ENCODE measurements around the gene THSD4. TPM values are rescaled to one million over a fixed set of nuclear protein-coding genes. Genes with fewer than 3 reads are reported as not detected.

Gene THSD4
- total RNA-seq, 1 donor from 2014 or later, result 73.5 TPM

GRCh38 chr15:71654042-71654719, 538.9 kb downstream of the THSD4 start:
- H3K4me3 ChIP-seq (ENCODE audit: low read depth, low read length), result no peak overlapping the region
- TF ChIP-seq CTCF (conservative IDR thresholded peaks at IDR 0.05; ENCODE audit: low read depth, low read length), result no peak
- no peak for DNase-seq (ENCODE audit: low read depth)

- DNase-seq (ENCODE audit: low read depth), result no peak
- no peak for TF ChIP-seq CTCF (conservative IDR thresholded peaks at IDR 0.05; ENCODE audit: low read depth, low read length)
- H3K4me3 ChIP-seq (ENCODE audit: low read depth, low read length), result no peak overlapping the region
Measured at GRCh38 chr15:71654720-71655174, 539.5 kb downstream of the THSD4 start.

- no peak overlapping the region for H3K4me3 ChIP-seq (ENCODE audit: low read depth, low read length)
- DNase-seq (ENCODE audit: low read depth), result no peak
- no peak for TF ChIP-seq CTCF (conservative IDR thresholded peaks at IDR 0.05; ENCODE audit: low read depth, low read length)
Measured at GRCh38 chr15:71656425-71656824, 541.2 kb downstream of the THSD4 start.

- no peak overlapping the region for H3K4me3 ChIP-seq (ENCODE audit: low read depth, low read length)
- no peak for DNase-seq (ENCODE audit: low read depth)
- TF ChIP-seq CTCF (conservative IDR thresholded peaks at IDR 0.05; ENCODE audit: low read depth, low read length), result no peak
Measured at GRCh38 chr15:71657141-71657540, 541.9 kb downstream of the THSD4 start.

- no peak overlapping the region for H3K4me3 ChIP-seq (ENCODE audit: low read depth, low read length)
- no peak for DNase-seq (ENCODE audit: low read depth)
- TF ChIP-seq CTCF (conservative IDR thresholded peaks at IDR 0.05; ENCODE audit: low read depth, low read length), result no peak
Measured at GRCh38 chr15:71658036-71658435, 542.8 kb downstream of the THSD4 start.

GRCh38 chr15:71658827-71659729, 543.8 kb downstream of the THSD4 start:
- no peak overlapping the region for H3K4me3 ChIP-seq (ENCODE audit: low read depth, low read length)
- no peak for DNase-seq (ENCODE audit: low read depth)
- no peak for TF ChIP-seq CTCF (conservative IDR thresholded peaks at IDR 0.05; ENCODE audit: low read depth, low read length)

Data from epithelial cell of proximal tubule (primary cell).